Body of pancreas (tissue), 4 donors: ENCODE data around the gene ANO3. TPM values are rescaled to one million over a fixed set of nuclear protein-coding genes. Genes with fewer than 3 reads are reported as not detected.

Experiments
- ATAC-seq: fragments of 150-250 bp; one replicate; pipeline ENCODE4 v1.9.1; 2016
- DNase-seq, 4 donors: peaks; one replicate each; pipeline ENCODE4 v3.0.0-alpha.2; 2019
- H3K27ac ChIP-seq, 4 donors: fragments of 200-600 bp; sonication (generic); 1 replicate in 3 of 4; 2 replicates in 1 of 4; pipeline versions ENCODE4 v1.5.1 to v1.6.1; 2016 to 2019; ENCODE audit warnings: mild to moderate bottlenecking in 1 of 4, mixed read lengths in 1 of 4, moderate library complexity in 1 of 4
- H3K27me3 ChIP-seq, 2 donors: fragments of 200-600 bp; sonication (generic); one replicate each; pipeline ENCODE4 v1.6.0; 2016; ENCODE audit warnings: mild to moderate bottlenecking in 1 of 2
- H3K36me3 ChIP-seq, 2 donors: fragments of 200-600 bp; sonication (generic); replicated peaks in 1 of 2; 2 replicates each; pipeline ENCODE4 v1.5.1; 2016; ENCODE audit warnings: low read depth in 2 of 2; ENCODE audit not compliant: insufficient read depth in 1 of 2
- H3K4me1 ChIP-seq: fragments of 200-600 bp; sonication (generic); one replicate; pipeline ENCODE4 v1.6.0; 2016
- H3K4me3 ChIP-seq, 2 donors: fragments of 200-600 bp; sonication (generic); 1 replicate in 1 of 2; 2 replicates in 1 of 2; pipeline ENCODE4 v1.5.1; 2016 to 2019
- H3K9me3 ChIP-seq, 3 donors: fragments of 200-600 bp; sonication (generic); 1 replicate in 2 of 3; 2 replicates in 1 of 3; pipeline ENCODE4 v1.5.1; 2016
- POLR2A ChIP-seq, 3 donors: fragments of 450-650 bp; IDR thresholded peaks; one replicate each; pipeline ENCODE4 v1.6.1; 2016; ENCODE audit warnings: antibody characterized with exemption in 3 of 3, mild to moderate bottlenecking in 2 of 3
- WGBS, 2 donors: methylation state at CpG; one replicate each; pipeline ENCODE4 v1.1.5; 2017; 5-methylcytosine and 5-hydroxymethylcytosine counted together
- intact Hi-C: fragments of 100-400 bp; cut with DNase I; formaldehyde crosslinking; loops from one replicate; pipeline ENCODE4 v1.15.1; 2023
- total RNA-seq, 2 donors: library from RNA; depleted of rRNA; stranded (reverse); fragments of >200 nt; gene quantifications; one replicate each; pipeline ENCODE4 v1.1.0, GENCODE V29; 2016
- TF ChIP-seq, protein P1 (sequence below), 7 experiments: fragments of 450-650 bp in 4 of 7; fragments of 200-600 bp in 3 of 7; sonication (generic) in 3 of 7; IDR thresholded peaks; one replicate each; pipeline ENCODE4 v1.5.1; 2016 to 2019; ENCODE audit warnings: antibody characterized with exemption in 7 of 7

The ANO3 gene
- total RNA-seq, 2 donors from 2014 or later: 0.52 to 5.3 TPM

DNA sequence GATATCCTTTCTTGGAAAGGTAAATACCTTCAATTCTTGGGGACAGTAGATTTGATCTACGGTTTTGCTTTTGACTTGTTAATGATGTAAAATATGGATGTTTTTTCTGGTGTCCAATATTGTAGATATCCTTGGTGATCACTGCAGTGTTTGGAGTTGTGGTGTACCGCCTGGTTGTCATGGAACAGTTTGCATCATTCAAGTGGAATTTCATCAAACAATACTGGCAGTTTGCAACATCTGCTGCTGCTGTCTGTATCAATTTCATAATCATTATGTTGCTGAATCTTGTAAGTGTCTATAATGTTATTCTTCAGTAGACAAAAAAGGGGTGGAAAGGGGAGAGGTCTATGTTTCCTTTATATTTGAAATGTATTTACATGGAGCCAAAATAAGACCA lies 267.5 kb downstream of the ANO3 start:
- Histone ChIP-seq H3K4me1 (no peaks in the 10 kb centered on the region), H3K27ac (no peak overlapping the region), H3K4me3 (no peak overlapping the region), H3K36me3 (no peaks in the 10 kb centered on the region), H3K27me3 (no peaks in the 10 kb centered on the region), H3K9me3 (no peaks in the 10 kb centered on the region)
- ATAC-seq: no peak
- WGBS, 2 donors: 56 to 74% methylated on average over 2 of the region's 2 CpGs
- intact Hi-C loops: no loop called here
- TF ChIP-seq, protein P1, sequence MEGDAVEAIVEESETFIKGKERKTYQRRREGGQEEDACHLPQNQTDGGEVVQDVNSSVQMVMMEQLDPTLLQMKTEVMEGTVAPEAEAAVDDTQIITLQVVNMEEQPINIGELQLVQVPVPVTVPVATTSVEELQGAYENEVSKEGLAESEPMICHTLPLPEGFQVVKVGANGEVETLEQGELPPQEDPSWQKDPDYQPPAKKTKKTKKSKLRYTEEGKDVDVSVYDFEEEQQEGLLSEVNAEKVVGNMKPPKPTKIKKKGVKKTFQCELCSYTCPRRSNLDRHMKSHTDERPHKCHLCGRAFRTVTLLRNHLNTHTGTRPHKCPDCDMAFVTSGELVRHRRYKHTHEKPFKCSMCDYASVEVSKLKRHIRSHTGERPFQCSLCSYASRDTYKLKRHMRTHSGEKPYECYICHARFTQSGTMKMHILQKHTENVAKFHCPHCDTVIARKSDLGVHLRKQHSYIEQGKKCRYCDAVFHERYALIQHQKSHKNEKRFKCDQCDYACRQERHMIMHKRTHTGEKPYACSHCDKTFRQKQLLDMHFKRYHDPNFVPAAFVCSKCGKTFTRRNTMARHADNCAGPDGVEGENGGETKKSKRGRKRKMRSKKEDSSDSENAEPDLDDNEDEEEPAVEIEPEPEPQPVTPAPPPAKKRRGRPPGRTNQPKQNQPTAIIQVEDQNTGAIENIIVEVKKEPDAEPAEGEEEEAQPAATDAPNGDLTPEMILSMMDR (IDR thresholded peaks at IDR 0.05): no peak
- no peak for TF ChIP-seq POLR2A (IDR thresholded peaks at IDR 0.05)
- no peak for DNase-seq

DNA sequence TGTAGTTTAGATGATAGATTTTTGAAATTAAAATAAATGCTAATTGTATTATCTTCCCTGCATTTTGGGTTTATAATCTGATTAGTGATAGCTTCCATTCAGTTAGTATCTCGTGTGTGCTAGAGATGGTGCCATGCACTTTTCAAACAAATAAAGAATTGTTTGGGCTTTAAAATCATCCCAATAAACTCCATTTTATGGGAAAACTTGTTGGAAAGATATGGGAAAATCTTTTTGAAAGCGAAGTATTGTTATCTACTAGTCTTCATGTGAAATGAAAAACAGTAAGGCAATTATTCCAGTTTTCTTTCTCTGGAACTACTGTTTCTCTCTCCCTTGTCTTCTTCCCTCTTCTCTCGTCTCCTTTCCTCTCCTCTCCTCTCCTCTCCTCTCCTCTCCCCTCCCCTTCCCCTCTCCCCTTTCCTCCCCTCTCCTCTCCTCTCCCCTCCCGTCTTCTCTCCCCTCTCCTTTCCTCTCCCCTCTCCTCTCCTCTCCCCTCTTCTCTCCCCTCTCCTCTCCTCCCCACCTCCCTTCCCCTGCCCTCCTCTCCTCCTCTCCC lies 268.0 kb downstream of the ANO3 start:
- Histone ChIP-seq H3K4me3 (no peak overlapping the region), H3K27ac (no peak overlapping the region), H3K27me3 (no peaks in the 10 kb centered on the region), H3K36me3 (no peaks in the 10 kb centered on the region), H3K4me1 (no peaks in the 10 kb centered on the region), H3K9me3 (no peaks in the 10 kb centered on the region)
- DNase-seq (no peak), ATAC-seq (no peak)
- no peak for TF ChIP-seq POLR2A (IDR thresholded peaks at IDR 0.05)
- TF ChIP-seq, protein P1 (IDR thresholded peaks at IDR 0.05): no peak
- intact Hi-C loops: no loop called here
- WGBS, 2 donors: 48 to 62% methylated on average over 3 of the region's 4 CpGs

DNA sequence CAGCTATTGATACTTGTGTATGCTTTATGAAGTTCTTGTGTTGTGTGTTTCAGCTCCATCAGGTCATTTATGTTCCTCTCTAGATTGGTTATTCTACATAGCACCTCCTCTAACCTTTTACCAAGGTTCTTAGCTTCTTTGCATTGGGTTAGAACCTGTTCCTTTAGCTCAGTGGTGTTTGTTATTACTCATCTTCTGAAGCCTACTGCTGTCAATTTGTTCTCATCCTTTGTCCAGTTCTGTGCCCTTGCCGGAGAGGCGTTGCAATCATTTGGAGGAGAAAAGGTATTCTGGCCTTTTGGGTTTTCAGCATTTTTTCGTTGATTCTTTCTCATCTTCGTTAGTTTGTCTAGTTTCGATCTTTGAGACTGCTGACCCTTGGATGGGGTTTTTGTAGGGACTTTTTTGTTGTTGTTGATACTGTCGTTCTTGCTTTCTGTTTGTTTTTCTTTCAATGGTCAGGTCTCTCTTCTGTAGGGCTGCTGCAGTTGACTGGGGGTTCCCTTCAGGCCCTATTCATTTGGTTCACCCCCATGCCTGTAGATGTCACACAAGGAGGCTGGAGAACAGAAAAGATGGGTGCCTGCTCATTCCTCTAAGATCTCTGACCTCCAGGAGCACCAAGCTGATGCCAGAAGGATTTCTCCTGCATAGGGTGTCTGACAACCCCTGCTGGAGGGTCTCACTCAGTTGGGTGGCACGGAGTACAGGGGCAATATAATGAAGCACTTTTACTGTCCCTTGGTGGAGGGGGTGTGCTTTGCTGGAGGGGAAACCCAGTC lies 276.0 kb downstream of the ANO3 start:
- TF ChIP-seq, protein P1 (IDR thresholded peaks at IDR 0.05): no peak
- TF ChIP-seq POLR2A (IDR thresholded peaks at IDR 0.05): no peak
- Histone ChIP-seq H3K9me3 (no peaks in the 10 kb centered on the region), H3K27ac (no peak overlapping the region), H3K27me3 (no peaks in the 10 kb centered on the region), H3K36me3 (no peaks in the 10 kb centered on the region), H3K4me3 (no peak overlapping the region), H3K4me1 (no peaks in the 10 kb centered on the region)
- intact Hi-C loops: no loop called here
- WGBS, 2 donors: 66 to 77% methylated on average over 7 of the region's 7 CpGs
- no peak for DNase-seq
- no peak for ATAC-seq

GRCh38 chr11:26608507-26609146 lies 276.7 kb downstream of the ANO3 start:
- Histone ChIP-seq H3K4me1 (no peaks in the 10 kb centered on the region), H3K4me3 (no peak overlapping the region), H3K36me3 (no peaks in the 10 kb centered on the region), H3K27me3 (no peaks in the 10 kb centered on the region), H3K9me3 (peaks cover 0 to 1% (median 0%) of the 10 kb centered on the region in 3 donors), H3K27ac (no peak overlapping the region)
- ATAC-seq: no peak
- WGBS, 2 donors: 50 to 69% methylated on average over 3 to 9 of the region's 9 CpGs
- TF ChIP-seq, protein P1 (IDR thresholded peaks at IDR 0.05): no peak
- TF ChIP-seq POLR2A (IDR thresholded peaks at IDR 0.05): no peak
- DNase-seq: no peak
- intact Hi-C loops: no loop called here
